GM20431 (cell line): ENCODE data around the gene ZBTB21.

ENCODE experiments used
- in situ Hi-C: fragments of 300-500 bp; cut with MseI, MboI; formaldehyde crosslinking; loops from one replicate; pipeline ENCODE4 v1.15.0; 2020; ENCODE audit warnings: low sequenced_read_pairs; ENCODE audit not compliant: unreplicated experiment

The ZBTB21 gene

GRCh38 chr21:42040411-42041180 is 30.4 kb upstream of the ZBTB21 start:
- in situ Hi-C loops = no loop called here

GRCh38 chr21:42039911-42040351 is 29.8 kb upstream of the ZBTB21 start:
- in situ Hi-C loops = no loop called here

- in situ Hi-C loops = no loop called here
These were observed 29.3 kb upstream of the ZBTB21 start for GRCh38 chr21:42039470-42039901.

- in situ Hi-C loops = no loop called here
These were observed 28.8 kb upstream of the ZBTB21 start for GRCh38 chr21:42038826-42039425.

GRCh38 chr21:42038393-42038792 is 28.2 kb upstream of the ZBTB21 start:
- in situ Hi-C loops = no loop called here

- in situ Hi-C loops = no loop called here
These were observed 27.8 kb upstream of the ZBTB21 start for GRCh38 chr21:42037943-42038342.

GRCh38 chr21:42037516-42037915 is 27.4 kb upstream of the ZBTB21 start:
- in situ Hi-C loops = no loop called here

GRCh38 chr21:42036313-42036712 is 26.2 kb upstream of the ZBTB21 start:
- in situ Hi-C loops = no loop called here

GRCh38 chr21:42032968-42033367 is 22.8 kb upstream of the ZBTB21 start:
- in situ Hi-C loops = no loop called here

GRCh38 chr21:42032266-42032665 is 22.1 kb upstream of the ZBTB21 start:
- in situ Hi-C loops = no loop called here

- in situ Hi-C loops = no loop called here
These were observed 21.7 kb upstream of the ZBTB21 start for GRCh38 chr21:42031816-42032215.

GRCh38 chr21:42031241-42031640 is 21.1 kb upstream of the ZBTB21 start:
- in situ Hi-C loops = no loop called here

- in situ Hi-C loops = no loop called here
These were observed 20.2 kb upstream of the ZBTB21 start for GRCh38 chr21:42030311-42030710.

GRCh38 chr21:42028766-42029425 is 18.7 kb upstream of the ZBTB21 start:
- in situ Hi-C loops = no loop called here

- in situ Hi-C loops = no loop called here
These were observed 17.9 kb upstream of the ZBTB21 start for GRCh38 chr21:42027822-42028765.

- in situ Hi-C loops = no loop called here
These were observed 17.1 kb upstream of the ZBTB21 start for GRCh38 chr21:42027085-42027821.

GRCh38 chr21:42026082-42026435 is 15.9 kb upstream of the ZBTB21 start:
- in situ Hi-C loops = no loop called here

- in situ Hi-C loops = no loop called here
These were observed 15.4 kb upstream of the ZBTB21 start for GRCh38 chr21:42025376-42026081.

GRCh38 chr21:42022906-42023305 is 12.7 kb upstream of the ZBTB21 start:
- in situ Hi-C loops = no loop called here
